NOMO-1 treated with dmso at 0.1 percent for 144 hours (cell line): ENCODE results near the gene RBPMS2.

Experiments
- DNase-seq: peaks from one replicate; lab custom pipeline; 2025; ENCODE audit not compliant: unreplicated experiment; lab: John Stamatoyannopoulos, UW

The RBPMS2 gene

GRCh38 chr15:64695561-64695992 lies 79.8 kb downstream of the RBPMS2 start:
- DNase-seq = peak; percentile 73

GRCh38 chr15:64694816-64695215 lies 80.6 kb downstream of the RBPMS2 start:
- no peak for DNase-seq

GRCh38 chr15:64693134-64693533 lies 82.3 kb downstream of the RBPMS2 start:
- DNase-seq = peak; percentile 9

GRCh38 chr15:64691896-64692565 lies 83.4 kb downstream of the RBPMS2 start:
- peak; percentile 22 for DNase-seq

- no peak for DNase-seq
Measured at GRCh38 chr15:64690578-64691296, 84.7 kb downstream of the RBPMS2 start.

- no peak for DNase-seq
Measured at GRCh38 chr15:64690008-64690407, 85.4 kb downstream of the RBPMS2 start.
